ENCODE results near the gene PCSK5.

The PCSK5 gene

GRCh38 chr9:76001459-76001858, 111.0 kb downstream of the PCSK5 start:
- Histone ChIP-seq H3K27me3 (no peaks in the 10 kb centered on the region), H3K9me3 (no peaks in the 10 kb centered on the region), H3K27ac (no peak overlapping the region), H3K36me3 (no peaks in the 10 kb centered on the region), H3K4me1 (ENCODE audit: control insufficient read depth in 1 of 2, insufficient read depth in 1 of 2, low read depth in 1 of 2, low read length in 1 of 2) (no peaks in the 10 kb centered on the region), H3K4me3 (ENCODE audit: low read depth in 1 of 2, low read length in 1 of 2) (no peak overlapping the region)
- TF ChIP-seq CTCF (IDR thresholded peaks at IDR 0.05): no peak

- no peaks in the 10 kb centered on the region for H3K9me3 ChIP-seq
- H3K4me3 ChIP-seq (ENCODE audit: low read depth in 1 of 2, low read length in 1 of 2): no peak overlapping the region
These were observed 112.6 kb downstream of the PCSK5 start for GRCh38 chr9:76003041-76003440.

GRCh38 chr9:76004526-76004925, 114.1 kb downstream of the PCSK5 start:
- Histone ChIP-seq H3K4me3 (ENCODE audit: low read depth in 1 of 2, low read length in 1 of 2) (no peak overlapping the region), H3K27ac (no peak overlapping the region), H3K27me3 (no peaks in the 10 kb centered on the region), H3K9me3 (no peaks in the 10 kb centered on the region), H3K36me3 (no peaks in the 10 kb centered on the region), H3K4me1 (ENCODE audit: control insufficient read depth in 1 of 2, insufficient read depth in 1 of 2, low read depth in 1 of 2, low read length in 1 of 2) (peaks cover 0 to 5% of the 10 kb centered on the region in 2 experiments)
- TF ChIP-seq CTCF (IDR thresholded peaks at IDR 0.05): no peak

More at GRCh38 chr9:76003041-76003440, 112.6 kb downstream of the PCSK5 start:
- Histone ChIP-seq H3K27me3 (no peaks in the 10 kb centered on the region), H3K4me1 (ENCODE audit: control insufficient read depth in 1 of 2, insufficient read depth in 1 of 2, low read depth in 1 of 2, low read length in 1 of 2) (no peaks in the 10 kb centered on the region), H3K36me3 (no peaks in the 10 kb centered on the region), H3K27ac (no peak overlapping the region)
- TF ChIP-seq CTCF (IDR thresholded peaks at IDR 0.05): no peak

GRCh38 chr9:76007935-76008334, 117.5 kb downstream of the PCSK5 start:
- no peaks in the 10 kb centered on the region for H3K27me3 ChIP-seq
- no peak for TF ChIP-seq CTCF (IDR thresholded peaks at IDR 0.05)
- no peak overlapping the region for H3K27ac ChIP-seq
- H3K4me3 ChIP-seq (ENCODE audit: low read depth in 1 of 2, low read length in 1 of 2): no peak overlapping the region
- no peaks in the 10 kb centered on the region for H3K36me3 ChIP-seq
- H3K9me3 ChIP-seq: no peaks in the 10 kb centered on the region
- peaks cover 0 to 5% of the 10 kb centered on the region in 2 experiments for H3K4me1 ChIP-seq (ENCODE audit: control insufficient read depth in 1 of 2, insufficient read depth in 1 of 2, low read depth in 1 of 2, low read length in 1 of 2)

GRCh38 chr9:76013809-76014208, 123.3 kb downstream of the PCSK5 start:
- Histone ChIP-seq H3K4me1 (ENCODE audit: control insufficient read depth in 1 of 2, insufficient read depth in 1 of 2, low read depth in 1 of 2, low read length in 1 of 2) (peaks cover 0 to 8% of the 10 kb centered on the region in 2 experiments), H3K27ac (no peak overlapping the region), H3K4me3 (ENCODE audit: low read depth in 1 of 2, low read length in 1 of 2) (no peak overlapping the region), H3K27me3 (no peaks in the 10 kb centered on the region), H3K9me3 (no peaks in the 10 kb centered on the region), H3K36me3 (no peaks in the 10 kb centered on the region)
- no peak for TF ChIP-seq CTCF (IDR thresholded peaks at IDR 0.05)

GRCh38 chr9:76018235-76018634, 127.8 kb downstream of the PCSK5 start:
- no peak overlapping the region for H3K27ac ChIP-seq
- H3K4me1 ChIP-seq (ENCODE audit: control insufficient read depth in 1 of 2, insufficient read depth in 1 of 2, low read depth in 1 of 2, low read length in 1 of 2): peaks cover 23 to 37% of the 10 kb centered on the region in 2 experiments
- H3K4me3 ChIP-seq (ENCODE audit: low read depth in 1 of 2, low read length in 1 of 2): no peak overlapping the region
- no peaks in the 10 kb centered on the region for H3K9me3 ChIP-seq
- no peak for TF ChIP-seq CTCF (IDR thresholded peaks at IDR 0.05)
- no peaks in the 10 kb centered on the region for H3K27me3 ChIP-seq
- H3K36me3 ChIP-seq: no peaks in the 10 kb centered on the region
